Neural progenitor cell (in vitro differentiated cells): ENCODE data around the gene CHTF8.

Experiments
- CTCF ChIP-seq: fragments of 200-600 bp; sonication (generic); IDR thresholded peaks from 2 replicates; pipeline ENCODE4 v1.5.1; 2017; ENCODE audit warnings: antibody characterized with exemption, mild to moderate bottlenecking
- EZH2 ChIP-seq: fragments of 200-600 bp; sonication (generic); IDR thresholded peaks from 2 replicates; pipeline ENCODE4 v1.6.1; 2017; ENCODE audit warnings: antibody characterized with exemption, mild to moderate bottlenecking, moderate library complexity
- EZH2phosphoT487 ChIP-seq: fragments of 200-600 bp; sonication (generic); IDR thresholded peaks from 2 replicates; pipeline ENCODE4 v1.6.1; 2017; ENCODE audit warnings: antibody characterized with exemption

GRCh38 chr16:69166221-69166833, 33.9 kb upstream of the CHTF8 start:
- TF ChIP-seq CTCF (no peak), EZH2 (no peak), EZH2phosphoT487 (no peak)
